ENCODE data around the gene PACS2. TPM values are rescaled to one million over a fixed set of nuclear protein-coding genes. Genes with fewer than 3 reads are reported as not detected.
A peak's percentile ranks its signal among the peaks of the same experiment; 100 is the strongest.

The PACS2 gene
- total RNA-seq, 1 experiment from 2014 or later = 72.5 TPM

- peaks cover 5 to 11% of the 10 kb centered on the region in 2 experiments; a peak in 3 of 4 replicates for H3K4me1 Mint-ChIP-seq
Observed at GRCh38 chr14:105299654-105300541, 14.7 kb upstream of the PACS2 start.

More at GRCh38 chr14:105299654-105300541, 14.7 kb upstream of the PACS2 start:
- H2BK120ac ChIP-seq (ENCODE audit: low read depth, low read length, poor library complexity, severe bottlenecking) = no peak overlapping the region
- no peaks in the 10 kb centered on the region for H4K20me1 ChIP-seq (ENCODE audit: control insufficient read depth, insufficient read depth, insufficient read length)
- no peak overlapping the region for H4K91ac ChIP-seq (ENCODE audit: insufficient read length, low read depth, low read length)
- H3K56ac ChIP-seq (ENCODE audit: insufficient read length, low read depth, low read length) = no peak overlapping the region
- no peak overlapping the region for H4K5ac ChIP-seq (ENCODE audit: insufficient read length, low read depth, low read length)
- Mint-ChIP-seq H3K4me3 (peak overlapping the region; percentile 77 to 84), H3K9me3 (peaks cover 5 to 6% of the 10 kb centered on the region in 2 experiments; a peak in 4 of 5 replicates), H3K27ac (no peak overlapping the region), H3K36me3 (ENCODE audit: insufficient read depth in 1 of 3, low read depth in 3 of 3) (peaks cover 3 to 6% (median 5%) of the 10 kb centered on the region in 3 experiments; a peak in 3 of 7 replicates), H3K27me3 (ENCODE audit: low read depth) (peaks cover 22% of the 10 kb centered on the region)
- H3K14ac ChIP-seq (ENCODE audit: insufficient read depth, low read length) = 0 out of 2 replicates have a peak overlapping the region, but pooled peaks have one; percentile 5
- peaks cover 4% of the 10 kb centered on the region; the same call in 1 of the 2 replicates for H3K79me2 ChIP-seq (ENCODE audit: insufficient read depth, low read length)
- H3K27me3 ChIP-seq (ENCODE audit: insufficient read depth, low read length) = no peaks in the 10 kb centered on the region; the same call in 1 of the 2 replicates
- H3K4me2 ChIP-seq (ENCODE audit: insufficient read depth, insufficient read length, low read length) = peak overlapping the region; percentile 57
- no CpG with 5 or more reads among the region's 54 CpGs for WGBS (ENCODE audit: extremely low coverage, insufficient read length, low lambda C conversion rate)
- H3K18ac ChIP-seq (ENCODE audit: insufficient read length, low read depth, low read length) = no peak overlapping the region
- no peak overlapping the region for H2BK5ac ChIP-seq (ENCODE audit: insufficient read length, low read length)
- H3K9ac ChIP-seq (ENCODE audit: extremely low read depth, insufficient read length, low read length) = peak overlapping the region; percentile 23
- no peak overlapping the region for H3T11ph ChIP-seq (ENCODE audit: low read length)
- H2BK12ac ChIP-seq (ENCODE audit: insufficient read length, low read depth, low read length) = no peak overlapping the region
- H3K27ac ChIP-seq (ENCODE audit: insufficient read length, low read depth, low read length) = no peak overlapping the region
- peaks cover 8% of the 10 kb centered on the region for H3K23me2 ChIP-seq (ENCODE audit: insufficient read length, low read depth, low read length, poor library complexity, severe bottlenecking)
- H2AFZ ChIP-seq (ENCODE audit: low read length) = no peak overlapping the region
- H3K79me1 ChIP-seq (ENCODE audit: insufficient read depth, low read depth, low read length, poor library complexity, severe bottlenecking) = no peaks in the 10 kb centered on the region
- H4K8ac ChIP-seq (replicated peaks; ENCODE audit: insufficient read length, low read depth, low read length) = no peak overlapping the region
- TF ChIP-seq CTCF (conservative IDR thresholded peaks at IDR 0.05) = no peak
- H3K9me3 ChIP-seq (ENCODE audit: control insufficient read depth, low read depth, low read length) = no peaks in the 10 kb centered on the region
- no peak overlapping the region for H2BK15ac ChIP-seq (ENCODE audit: low read depth, low read length)
- no peak overlapping the region for H3K4ac ChIP-seq (ENCODE audit: low read depth, low read length)
- DNase-seq = peak; percentile 26
- H3K23ac ChIP-seq (ENCODE audit: insufficient read length, low read depth, low read length) = no peak overlapping the region
- no peaks in the 10 kb centered on the region for H3K4me1 ChIP-seq (ENCODE audit: insufficient read depth, low read length)
- H2BK20ac ChIP-seq (ENCODE audit: low read depth, low read length, poor library complexity, severe bottlenecking) = no peak overlapping the region
- H2AK5ac ChIP-seq (ENCODE audit: insufficient read length, low read length) = no peak overlapping the region
